Measurements from ENCODE around the gene ABT1.

ABT1 gene

GRCh38 chr6:26561533-26562466 lies 35.0 kb upstream of the ABT1 start:
- TF ChIP-seq CTCF (IDR thresholded peaks at IDR 0.05; ENCODE audit: control insufficient read depth, insufficient read depth, low read depth, low read length, missing control alignments): no peak
- no peak overlapping the region for H3K4me3 ChIP-seq (ENCODE audit: control insufficient read depth, low read depth, low read length)
- DNase-seq (ENCODE audit: low read depth): no peak

- no peak for TF ChIP-seq CTCF (IDR thresholded peaks at IDR 0.05; ENCODE audit: control insufficient read depth, insufficient read depth, low read depth, low read length, missing control alignments)
- DNase-seq (ENCODE audit: low read depth): no peak
- H3K4me3 ChIP-seq (ENCODE audit: control insufficient read depth, low read depth, low read length): no peak overlapping the region
These were observed 33.3 kb upstream of the ABT1 start for GRCh38 chr6:26563488-26563887.

GRCh38 chr6:26568601-26569432 lies 27.9 kb upstream of the ABT1 start:
- DNase-seq (ENCODE audit: low read depth): no peak
- TF ChIP-seq CTCF (IDR thresholded peaks at IDR 0.05; ENCODE audit: control insufficient read depth, insufficient read depth, low read depth, low read length, missing control alignments): peak; percentile 35
- H3K4me3 ChIP-seq (ENCODE audit: control insufficient read depth, low read depth, low read length): peak overlapping the region; percentile 52

GRCh38 chr6:26569433-26569764 lies 27.4 kb upstream of the ABT1 start:
- no peak for TF ChIP-seq CTCF (IDR thresholded peaks at IDR 0.05; ENCODE audit: control insufficient read depth, insufficient read depth, low read depth, low read length, missing control alignments)
- DNase-seq (ENCODE audit: low read depth): no peak
- peak overlapping the region; percentile 46 for H3K4me3 ChIP-seq (ENCODE audit: control insufficient read depth, low read depth, low read length)

GRCh38 chr6:26570027-26570809 lies 26.5 kb upstream of the ABT1 start:
- no peak for DNase-seq (ENCODE audit: low read depth)
- no peak for TF ChIP-seq CTCF (IDR thresholded peaks at IDR 0.05; ENCODE audit: control insufficient read depth, insufficient read depth, low read depth, low read length, missing control alignments)
- H3K4me3 ChIP-seq (ENCODE audit: control insufficient read depth, low read depth, low read length): no peak overlapping the region

Measured in AG09309 (cell line).